ENCODE data around the gene RASAL1. TPM values are rescaled to one million over a fixed set of nuclear protein-coding genes. Genes with fewer than 3 reads are reported as not detected.

RASAL1 gene
- total RNA-seq, 1 donor from 2014 or later: 0.64 TPM

DNA sequence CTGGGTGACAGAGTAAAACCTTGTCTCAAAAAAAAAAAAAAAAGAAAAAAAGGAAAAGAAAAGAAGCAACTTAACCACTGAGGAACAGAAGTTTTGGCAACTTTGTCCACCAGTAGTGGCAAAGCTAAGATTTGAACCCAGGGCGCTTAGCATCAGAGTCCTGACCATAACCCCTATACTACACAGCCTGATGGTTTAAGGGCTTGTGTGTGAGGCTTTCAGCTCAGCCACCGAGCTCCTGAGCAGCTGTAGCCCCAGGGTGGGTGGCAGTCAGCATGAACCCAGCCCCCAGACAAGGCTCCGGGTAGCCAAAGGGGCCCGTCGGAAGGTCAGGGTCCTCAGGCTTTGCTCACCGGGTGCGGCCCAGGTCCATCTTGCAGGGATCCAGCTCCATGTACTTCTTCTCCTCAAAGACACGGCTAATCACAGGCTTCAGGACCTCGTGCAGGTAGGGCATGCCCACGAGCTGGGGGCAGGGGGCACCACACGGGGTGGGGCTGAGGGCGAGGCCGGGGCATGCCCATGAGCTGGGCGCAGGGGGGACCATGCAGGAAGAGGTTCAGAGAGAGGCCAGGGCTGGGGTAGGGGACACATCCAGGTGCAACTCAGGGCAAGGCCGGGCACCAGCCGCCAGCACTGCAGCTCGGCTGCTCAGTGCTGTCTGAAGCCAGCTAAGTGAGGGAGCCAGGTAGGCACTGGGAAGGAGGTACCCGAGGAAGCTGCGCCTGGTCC lies 20.9 kb downstream of the RASAL1 start:
- H3K36me3 ChIP-seq: no peaks in the 10 kb centered on the region
- intact Hi-C loops (cut with DNase I): no loop called here
- H3K27ac ChIP-seq: no peak overlapping the region
- no peaks in the 10 kb centered on the region for H3K9me3 ChIP-seq
- H3K27me3 ChIP-seq: no peaks in the 10 kb centered on the region
- H3K4me1 ChIP-seq: no peaks in the 10 kb centered on the region
- DNase-seq (ENCODE audit: low spot score in 2 of 2): no peak
- no peak overlapping the region for H3K4me3 ChIP-seq
- no peak for TF ChIP-seq CTCF (IDR thresholded peaks at IDR 0.05)

- Histone ChIP-seq H3K36me3 (no peaks in the 10 kb centered on the region), H3K4me3 (no peak overlapping the region), H3K27me3 (no peaks in the 10 kb centered on the region), H3K4me1 (no peaks in the 10 kb centered on the region), H3K27ac (no peak overlapping the region), H3K9me3 (no peaks in the 10 kb centered on the region)
- no peak for TF ChIP-seq CTCF (IDR thresholded peaks at IDR 0.05)
- intact Hi-C loops (cut with DNase I): no loop called here
- no peak for DNase-seq (ENCODE audit: low spot score in 2 of 2)
These were observed 22.2 kb downstream of the RASAL1 start for GRCh38 chr12:113113397-113113796.

- intact Hi-C loops (cut with DNase I): no loop called here
These were observed 23.3 kb downstream of the RASAL1 start for GRCh38 chr12:113112043-113112899.

DNA sequence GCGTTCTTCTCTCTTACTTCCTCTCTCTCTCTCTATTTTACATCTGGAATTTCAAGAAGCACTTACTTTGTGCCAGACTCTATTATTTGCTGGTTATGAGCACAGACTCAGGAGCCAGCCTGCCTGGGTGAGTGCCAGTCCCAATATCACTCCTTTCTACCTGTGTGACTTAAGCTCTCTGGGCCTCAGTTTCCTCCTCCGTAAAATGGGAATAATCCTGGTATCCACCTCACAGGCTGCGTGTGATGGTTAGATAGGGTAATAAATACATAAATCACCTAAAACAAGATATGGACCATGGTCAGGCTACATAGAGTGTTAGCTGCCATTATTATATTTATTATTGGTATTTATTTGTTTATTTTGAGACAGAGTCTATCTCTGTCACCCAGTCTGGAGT lies 24.3 kb downstream of the RASAL1 start:
- no peak for TF ChIP-seq CTCF (IDR thresholded peaks at IDR 0.05)
- intact Hi-C loops (cut with DNase I): no loop called here

More at GRCh38 chr12:113112043-113112899, 23.3 kb downstream of the RASAL1 start:
- H3K4me1 ChIP-seq: no peaks in the 10 kb centered on the region
- H3K27me3 ChIP-seq: no peaks in the 10 kb centered on the region
- no peak overlapping the region for H3K4me3 ChIP-seq
- DNase-seq (ENCODE audit: low spot score in 2 of 2): no peak
- no peak for TF ChIP-seq CTCF (IDR thresholded peaks at IDR 0.05)
- H3K36me3 ChIP-seq: no peaks in the 10 kb centered on the region
- no peaks in the 10 kb centered on the region for H3K9me3 ChIP-seq
- H3K27ac ChIP-seq: no peak overlapping the region

DNA sequence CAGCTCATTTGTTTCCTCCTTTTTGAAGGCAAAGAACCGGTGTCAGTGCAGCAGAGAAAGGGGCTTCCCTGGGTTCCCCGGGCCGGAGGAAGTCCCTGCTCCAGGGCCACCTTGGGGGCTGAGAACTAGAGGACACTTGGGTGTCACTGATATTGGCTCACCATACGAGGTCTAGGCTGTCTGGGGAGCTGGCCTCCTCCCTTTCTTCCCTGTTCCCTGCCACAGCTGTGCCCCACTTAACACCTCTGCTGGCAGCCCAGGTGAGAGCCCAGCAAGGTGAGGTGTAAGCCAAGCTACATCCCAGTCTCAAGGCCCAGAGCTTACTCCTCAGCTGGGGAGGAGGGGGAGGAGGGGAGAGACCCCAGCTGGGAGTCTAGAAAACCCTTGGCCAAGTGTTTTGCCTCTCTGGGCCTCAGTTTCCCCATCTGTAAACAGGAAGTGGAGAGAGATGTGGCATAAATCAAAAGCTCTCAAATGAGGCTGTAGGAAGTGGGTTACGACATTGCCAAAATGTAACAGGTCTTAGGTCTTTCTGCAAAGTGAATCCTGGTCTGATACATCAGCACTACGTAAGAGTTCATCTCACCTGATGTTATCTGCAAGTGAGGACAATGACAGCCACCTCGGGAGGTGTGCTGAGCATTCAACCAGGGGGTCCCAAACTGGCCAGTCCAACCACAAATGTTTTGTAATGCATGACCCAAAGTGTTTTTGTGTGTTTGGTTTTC lies 25.5 kb downstream of the RASAL1 start:
- no peak for DNase-seq (ENCODE audit: low spot score in 2 of 2)
- no peak for TF ChIP-seq CTCF (IDR thresholded peaks at IDR 0.05)

More for the DNA sequence above, 24.3 kb downstream of the RASAL1 start:
- no peak overlapping the region for H3K27ac ChIP-seq
- H3K4me1 ChIP-seq: no peaks in the 10 kb centered on the region
- no peaks in the 10 kb centered on the region for H3K27me3 ChIP-seq
- H3K36me3 ChIP-seq: no peaks in the 10 kb centered on the region
- no peaks in the 10 kb centered on the region for H3K9me3 ChIP-seq
- H3K4me3 ChIP-seq: no peak overlapping the region
- DNase-seq (ENCODE audit: low spot score in 2 of 2): no peak

More for the DNA sequence above, 25.5 kb downstream of the RASAL1 start:
- Histone ChIP-seq H3K27ac (no peak overlapping the region), H3K9me3 (no peaks in the 10 kb centered on the region), H3K27me3 (no peaks in the 10 kb centered on the region), H3K4me3 (no peak overlapping the region), H3K36me3 (no peaks in the 10 kb centered on the region), H3K4me1 (no peaks in the 10 kb centered on the region)
- intact Hi-C loops (cut with DNase I): no loop called here

Measured in ascending aorta (tissue), 2 donors.